HG02571 (cell line): ENCODE data around the gene NF1.
"Not testable (repeated sequence)": the region's sequence is repeated elsewhere in the genome, so short reads cannot be mapped to it uniquely, and the experiment has no call there.

Experiments
- ATAC-seq: cut with Tn5 transposase; IDR thresholded peaks from one replicate; pipeline ENCODE4 v1.9.1; 2021; ENCODE audit warnings: mild to moderate bottlenecking, moderate library complexity; ENCODE audit not compliant: unreplicated experiment

Gene NF1

DNA sequence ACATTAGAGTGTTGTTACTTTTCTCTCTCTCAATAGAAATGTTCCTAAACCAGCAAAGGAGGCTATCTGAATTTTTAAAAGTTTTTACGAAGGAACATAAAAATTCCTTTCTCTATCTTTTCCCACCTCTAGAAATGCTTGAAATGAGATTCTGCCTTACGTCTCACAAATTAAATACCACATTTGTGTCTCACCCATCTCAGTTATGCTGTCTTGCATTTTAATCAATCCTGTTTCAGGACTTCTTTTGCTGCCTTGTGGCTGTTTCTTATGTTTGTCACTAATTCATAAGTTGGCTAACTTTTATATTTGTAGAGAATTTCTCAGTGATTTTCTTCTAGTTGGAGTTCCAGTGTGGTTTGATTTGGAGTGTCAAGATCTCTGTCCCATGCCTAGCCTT is 198.8 kb downstream of the NF1 start:
- no peak for ATAC-seq

DNA sequence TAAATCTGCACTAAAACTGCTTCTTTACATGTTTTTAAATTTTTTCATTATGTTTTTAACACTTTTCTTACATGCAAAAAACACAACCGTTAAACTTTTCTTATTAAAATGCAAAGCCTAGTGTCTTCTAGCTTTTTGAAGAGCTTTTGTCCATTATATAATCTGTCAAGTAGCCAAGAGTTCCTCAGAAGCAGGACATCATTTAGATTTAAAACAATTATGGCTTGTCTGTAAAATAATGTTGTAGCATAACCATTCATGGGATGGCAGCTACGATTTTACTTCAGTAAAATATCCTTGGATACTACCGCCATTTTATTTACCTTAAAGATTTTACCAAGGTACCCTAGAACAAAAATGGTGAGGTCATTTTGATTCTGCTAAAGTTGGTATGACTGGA is 199.5 kb downstream of the NF1 start:
- no peak for ATAC-seq

DNA sequence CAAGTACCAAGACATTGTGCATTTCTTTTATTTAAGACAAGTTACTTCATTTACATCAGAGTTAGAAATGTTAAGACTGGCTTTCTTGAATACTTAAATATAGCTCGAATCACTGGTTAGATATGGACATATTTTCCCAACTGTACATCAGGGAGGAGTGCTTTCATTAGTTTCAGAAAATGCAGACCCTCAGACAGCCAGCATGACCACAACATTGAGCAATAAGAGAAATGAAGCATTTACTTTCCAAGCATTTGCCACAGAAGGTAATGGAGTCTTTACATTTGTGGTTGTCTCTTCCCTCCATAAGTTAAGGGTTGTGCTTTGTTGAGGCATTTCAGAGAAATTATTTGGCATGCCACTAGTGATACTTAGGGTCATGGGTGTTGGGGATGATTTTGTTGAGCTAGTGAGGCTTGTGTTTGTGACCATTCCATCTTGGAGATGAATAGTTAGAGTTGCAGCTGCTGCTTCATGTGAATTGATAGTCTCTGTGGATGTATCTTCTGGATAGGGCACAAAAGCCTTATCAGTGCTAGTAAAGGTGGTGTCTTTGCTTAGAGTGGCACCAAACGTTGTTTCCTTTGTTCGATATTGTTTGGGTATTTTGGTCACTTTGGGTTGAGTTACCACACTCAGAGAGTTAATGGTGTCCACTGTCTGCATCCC is 200.2 kb downstream of the NF1 start:
- ATAC-seq: no peak

DNA sequence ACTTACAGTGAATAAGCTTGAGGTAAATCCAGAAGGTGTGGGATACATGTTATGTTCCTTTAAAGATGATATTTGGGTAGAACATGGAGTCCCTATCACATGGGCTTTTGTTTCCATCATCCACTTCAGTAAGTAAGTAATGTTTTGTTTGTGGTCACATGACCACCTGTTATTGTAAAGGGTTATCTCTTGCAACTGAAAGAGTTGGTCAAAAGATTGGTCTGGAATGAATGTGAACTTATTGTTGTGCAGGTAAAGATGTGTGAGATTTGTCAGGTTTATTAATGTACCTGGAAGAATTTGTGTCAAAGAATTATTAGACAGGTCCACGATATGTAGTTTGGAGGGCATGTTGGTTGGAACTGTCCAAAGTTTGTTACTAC is 200.7 kb downstream of the NF1 start:
- ATAC-seq: no peak

DNA sequence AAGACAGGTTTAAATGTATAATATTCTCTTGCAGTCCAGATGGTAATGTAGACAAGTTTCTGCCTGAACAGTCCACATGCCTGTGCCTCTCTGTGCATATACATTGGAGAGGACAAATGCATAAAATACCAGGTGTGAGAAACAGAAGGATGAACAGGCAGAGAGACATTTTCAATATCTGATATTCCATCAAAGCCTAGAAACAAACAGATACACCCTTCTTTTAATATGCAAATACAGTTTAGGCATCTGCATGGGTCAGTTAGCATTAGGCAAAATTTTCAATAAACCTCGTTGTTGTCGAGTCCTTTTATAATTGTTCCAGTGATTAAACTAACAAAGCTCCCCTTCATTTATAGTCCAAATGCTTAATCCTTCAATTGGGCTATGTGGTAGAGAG is 201.4 kb downstream of the NF1 start:
- ATAC-seq: no peak

DNA sequence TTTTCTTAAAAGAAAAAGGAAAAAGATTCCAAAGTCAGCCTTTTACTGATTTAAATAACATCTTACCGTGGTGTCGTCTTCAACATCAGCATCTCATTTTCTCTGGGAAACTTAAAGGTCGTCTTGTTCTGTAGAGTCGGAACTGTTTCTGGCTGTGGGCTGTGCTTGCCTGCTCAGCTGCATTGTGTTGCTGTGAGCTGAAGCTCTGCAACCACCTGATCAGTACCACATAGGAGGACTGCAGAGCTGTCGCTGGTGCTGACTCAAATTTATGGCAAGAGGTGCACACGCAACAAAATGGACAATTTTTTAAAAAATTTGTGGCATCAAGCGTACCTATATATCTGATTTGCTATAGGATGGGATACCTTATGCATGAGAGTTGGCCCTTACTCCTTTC is 202.3 kb downstream of the NF1 start, which contains the start of gene OMG:
Gene OMG (minus strand): TSS at position 150 of the 400 bp plus-strand sequence. CDS start 908 bp downstream, outside the sequence.
- ATAC-seq: no peak

DNA sequence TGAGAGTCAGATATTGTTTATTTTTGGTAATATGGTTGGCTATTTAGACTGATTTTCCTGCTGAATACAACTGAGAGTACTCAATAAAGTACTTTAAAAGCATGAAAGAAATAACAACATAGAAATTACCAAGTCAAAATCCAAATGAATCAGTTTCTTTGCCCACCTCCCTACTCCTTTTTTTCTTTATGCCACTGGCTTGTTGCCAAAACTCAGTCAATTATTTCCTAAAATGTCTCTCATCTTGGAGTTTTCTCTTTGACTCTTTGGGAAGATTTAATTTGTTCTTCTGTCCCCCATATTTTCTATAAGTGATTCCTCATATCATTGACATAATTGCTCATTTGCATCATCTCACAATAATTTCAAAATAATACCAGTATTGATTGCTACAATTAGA is 204.8 kb downstream of the NF1 start:
- ATAC-seq: no peak

DNA sequence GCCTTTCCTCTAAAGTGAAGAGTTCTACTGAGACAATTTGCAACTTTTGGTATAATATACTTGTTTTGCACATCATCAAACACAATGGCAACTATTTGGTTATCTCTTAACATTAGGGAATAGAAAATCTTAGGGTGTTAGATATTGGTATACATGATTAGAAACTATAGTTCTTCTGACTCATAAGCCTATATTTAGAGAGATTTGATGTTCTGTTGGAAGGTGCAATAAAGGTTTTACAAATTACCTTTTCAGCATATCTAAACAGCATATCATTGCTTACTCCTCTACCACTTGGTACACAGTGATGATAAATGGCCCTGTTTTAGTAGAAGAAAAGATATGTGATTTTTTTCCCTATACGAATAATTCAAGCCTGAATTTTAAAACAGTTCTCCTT is 212.9 kb downstream of the NF1 start:
- ATAC-seq: no peak

DNA sequence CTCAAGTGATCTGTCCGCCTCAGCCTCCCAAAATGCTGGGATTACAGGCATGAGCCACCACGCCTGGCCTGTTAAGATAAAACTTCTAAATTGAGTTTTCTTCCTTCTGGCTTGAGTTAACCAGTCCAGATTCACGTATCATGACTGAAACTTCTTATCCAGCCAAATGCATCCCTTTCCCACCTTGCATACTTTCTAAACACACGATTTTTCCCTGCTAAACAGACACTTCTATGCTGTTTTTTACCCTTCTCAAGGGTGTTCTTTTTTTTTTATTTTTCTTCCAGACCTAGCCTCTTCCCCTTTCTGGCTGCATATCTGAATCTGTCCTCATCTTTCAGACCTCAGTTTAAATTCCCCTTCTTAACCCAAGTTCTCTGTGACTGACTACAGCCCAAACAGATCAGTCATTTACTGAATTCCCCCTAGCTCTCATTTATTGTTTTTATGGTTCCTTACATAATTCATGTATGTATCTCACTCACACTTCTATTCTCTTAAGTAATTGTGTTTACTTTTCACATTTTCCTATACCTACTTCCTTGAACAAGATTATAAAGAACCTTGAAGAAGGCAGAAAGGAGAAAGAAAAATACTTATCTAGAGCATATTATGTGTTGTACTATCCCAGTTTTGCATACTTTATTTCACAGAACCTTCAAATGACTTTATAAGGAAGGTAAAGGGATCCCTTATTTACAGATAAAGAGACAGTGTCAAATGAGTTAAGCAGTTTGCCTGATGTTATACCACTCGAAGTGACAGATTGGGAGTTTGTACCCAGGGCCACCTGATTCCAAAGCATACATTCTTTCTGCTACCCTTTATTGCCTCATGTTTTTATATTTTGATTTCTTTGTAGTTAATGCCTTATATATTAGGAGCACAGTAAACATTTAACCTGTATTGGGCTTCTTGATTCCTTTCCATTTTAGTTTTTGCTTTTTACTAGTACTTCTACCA is 213.9 kb downstream of the NF1 start:
- ATAC-seq: no peak

DNA sequence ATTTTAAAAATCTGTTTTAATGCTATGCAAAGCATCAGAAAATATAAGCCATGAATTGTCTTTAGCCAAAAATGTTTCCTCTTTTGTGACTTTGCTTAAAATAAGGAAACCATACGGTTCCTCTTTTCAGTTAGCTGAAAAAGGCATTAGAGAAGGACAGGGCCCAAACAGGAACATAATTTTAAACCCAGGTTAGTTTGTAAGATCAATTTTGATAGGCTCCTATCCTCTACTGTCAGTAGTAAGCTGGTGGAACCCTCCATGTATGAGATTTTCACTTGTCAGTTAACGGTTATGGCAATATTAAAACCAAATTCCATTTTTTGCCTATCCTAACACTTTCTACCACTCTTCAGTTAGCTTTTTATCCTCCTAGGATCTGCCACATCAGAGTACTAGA is 214.8 kb downstream of the NF1 start:
- ATAC-seq: no peak

DNA sequence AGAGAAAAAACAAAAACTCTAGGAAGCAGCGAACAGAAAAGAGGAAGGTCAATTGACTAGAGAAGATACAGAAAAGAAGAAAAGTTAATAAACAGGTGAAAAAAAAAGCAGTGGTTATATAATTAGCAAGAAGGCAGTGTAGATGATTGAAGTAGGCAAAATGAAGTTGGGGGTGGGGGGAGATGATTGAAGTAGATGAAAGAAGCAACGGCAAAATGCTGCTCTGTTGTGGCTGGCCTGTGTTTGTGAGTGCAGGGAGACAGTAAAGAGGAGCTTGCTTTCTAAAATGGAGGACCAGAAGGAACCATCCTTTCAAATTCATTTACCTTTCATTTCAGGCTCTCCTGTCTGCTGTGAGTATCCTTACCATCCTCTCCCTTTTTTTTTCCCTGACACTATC is 215.5 kb downstream of the NF1 start:
- ATAC-seq: no peak

DNA sequence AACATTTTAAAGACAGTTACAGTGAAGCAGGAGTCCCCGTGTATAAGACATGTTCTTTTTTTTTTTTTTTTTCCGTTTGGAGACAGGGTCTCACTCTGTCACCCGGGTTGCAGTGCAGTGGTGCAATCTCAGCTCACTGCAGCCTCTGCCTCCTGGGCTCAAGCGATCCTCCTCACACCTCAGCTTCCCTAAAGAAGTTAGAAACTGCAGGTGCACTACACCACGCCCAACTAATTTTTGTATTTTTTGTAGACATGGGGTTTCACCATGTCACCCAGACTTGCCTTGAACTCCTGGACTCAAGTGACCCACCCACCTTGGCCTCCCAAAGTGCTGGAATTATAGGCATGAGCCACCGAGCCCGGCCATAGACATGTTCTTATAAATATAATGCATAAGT is 216.1 kb downstream of the NF1 start:
- ATAC-seq: no peak

DNA sequence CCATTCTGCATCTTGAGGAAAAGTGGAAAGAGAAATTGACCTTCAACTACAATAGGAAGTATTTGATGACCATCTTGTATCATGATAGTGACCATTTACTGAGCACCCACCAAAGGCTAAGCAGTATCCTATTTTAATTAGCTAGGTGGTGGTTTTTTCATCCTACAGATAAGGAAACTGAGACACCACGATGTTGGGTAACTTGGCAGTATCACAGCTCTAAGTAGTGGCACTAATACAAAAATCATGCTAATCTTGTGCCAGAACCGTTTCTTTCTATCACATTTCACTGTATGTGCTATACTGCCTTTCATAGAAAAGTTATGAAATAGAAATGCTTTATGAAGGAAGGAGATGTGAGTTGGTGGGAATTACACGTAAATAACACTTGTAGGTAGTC is 216.7 kb downstream of the NF1 start:
- no peak for ATAC-seq

DNA sequence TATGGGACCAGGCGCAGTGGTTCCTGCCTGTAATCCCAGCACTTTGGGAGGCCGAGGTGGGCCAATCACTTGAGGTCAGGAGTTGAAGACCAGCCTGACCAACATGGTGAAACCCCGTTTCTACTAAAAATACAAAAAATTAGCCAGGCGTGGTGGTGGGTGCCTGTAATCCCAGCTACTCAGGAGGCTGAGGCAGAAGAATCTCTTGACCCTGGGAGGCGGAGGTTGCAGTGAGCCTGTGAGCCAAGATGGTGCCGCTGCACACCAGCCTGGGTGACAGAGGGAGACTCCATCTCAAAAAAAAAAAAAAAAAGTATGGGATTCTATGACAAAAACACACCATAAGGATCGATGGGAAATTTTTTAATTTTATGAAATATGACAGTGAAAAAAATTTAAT is 217.4 kb downstream of the NF1 start:
- not testable (repeated sequence) for ATAC-seq

DNA sequence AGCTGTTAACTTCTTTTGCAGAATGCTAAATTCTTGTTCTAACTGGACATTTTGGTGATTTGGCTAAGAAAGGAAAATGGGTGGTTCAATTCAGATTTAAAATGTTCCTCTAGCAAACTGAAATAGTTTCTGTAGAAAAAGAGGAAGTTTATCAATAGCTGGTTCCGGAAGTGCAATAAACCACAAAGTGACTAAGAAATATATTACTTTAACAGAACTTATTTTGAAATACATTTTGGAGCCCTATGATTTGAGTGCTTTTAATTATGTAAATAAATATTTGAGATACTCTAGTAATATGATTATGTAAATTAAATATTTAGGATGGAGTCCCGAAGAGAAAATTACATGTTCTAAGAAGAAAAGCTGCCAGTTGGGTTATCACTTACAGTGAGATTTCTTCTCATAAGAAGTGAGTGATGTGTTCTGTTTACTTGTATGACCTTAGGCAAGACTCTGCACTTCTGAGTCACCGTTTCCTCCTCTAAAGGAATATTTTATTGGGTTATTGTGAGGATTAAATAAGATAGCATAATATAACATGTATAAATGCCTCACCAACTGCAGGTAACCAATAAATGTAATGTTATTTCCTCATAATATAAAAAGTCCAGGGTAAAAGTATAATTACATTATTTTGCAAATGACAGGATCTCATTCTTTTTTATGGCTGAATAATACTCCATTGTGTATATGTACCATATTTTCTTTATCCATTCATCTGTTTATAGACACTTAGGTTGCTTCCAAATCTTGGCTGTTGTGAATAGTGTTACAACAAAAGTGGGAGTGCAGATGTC is 219.4 kb downstream of the NF1 start, which contains the start of gene EVI2B:
Gene EVI2B (minus strand): TSS at position 73 of the 800 bp plus-strand sequence. CDS start 8,445 bp downstream, outside the sequence.
- ATAC-seq: no peak

DNA sequence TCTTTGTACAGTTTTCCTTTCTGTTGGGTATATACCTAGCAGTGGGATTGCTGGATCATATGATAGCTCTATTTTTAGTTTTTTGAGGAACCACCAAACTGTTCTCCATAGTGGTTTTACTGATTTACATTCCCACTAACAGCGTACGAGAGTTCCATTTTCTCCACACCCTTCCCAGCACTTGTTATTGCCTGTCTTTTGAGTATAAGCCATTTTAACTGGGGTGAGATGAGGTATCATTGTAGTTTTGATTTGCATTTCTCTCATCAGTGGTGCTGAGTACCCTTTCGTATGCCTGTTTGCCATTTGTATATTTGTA is 220.0 kb downstream of the NF1 start:
- no peak for ATAC-seq

DNA sequence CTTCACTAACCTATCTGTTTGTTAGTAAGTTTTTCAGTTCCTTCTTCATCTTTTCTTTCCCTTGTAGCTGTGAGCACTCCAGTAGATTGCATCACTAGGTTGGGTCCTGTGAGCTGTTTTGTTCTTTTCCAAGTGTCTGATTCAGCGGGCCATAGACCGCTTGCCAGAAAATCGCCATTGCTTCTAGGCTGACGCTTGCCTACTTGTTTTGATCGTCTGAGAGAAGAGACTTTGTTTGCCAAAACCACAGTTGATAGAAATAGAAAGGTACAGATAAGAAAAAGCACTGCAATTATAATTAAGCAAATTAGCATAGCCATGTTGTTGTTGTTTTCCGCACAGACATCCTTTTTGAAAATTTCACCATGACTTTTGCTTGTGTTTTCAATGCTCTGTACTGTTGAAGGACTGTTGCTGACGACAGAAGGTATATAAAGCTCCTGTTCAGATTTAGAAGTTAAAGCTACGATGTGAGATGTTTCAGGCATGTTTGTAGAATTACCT is 223.6 kb downstream of the NF1 start:
- ATAC-seq: peak; percentile 41

DNA sequence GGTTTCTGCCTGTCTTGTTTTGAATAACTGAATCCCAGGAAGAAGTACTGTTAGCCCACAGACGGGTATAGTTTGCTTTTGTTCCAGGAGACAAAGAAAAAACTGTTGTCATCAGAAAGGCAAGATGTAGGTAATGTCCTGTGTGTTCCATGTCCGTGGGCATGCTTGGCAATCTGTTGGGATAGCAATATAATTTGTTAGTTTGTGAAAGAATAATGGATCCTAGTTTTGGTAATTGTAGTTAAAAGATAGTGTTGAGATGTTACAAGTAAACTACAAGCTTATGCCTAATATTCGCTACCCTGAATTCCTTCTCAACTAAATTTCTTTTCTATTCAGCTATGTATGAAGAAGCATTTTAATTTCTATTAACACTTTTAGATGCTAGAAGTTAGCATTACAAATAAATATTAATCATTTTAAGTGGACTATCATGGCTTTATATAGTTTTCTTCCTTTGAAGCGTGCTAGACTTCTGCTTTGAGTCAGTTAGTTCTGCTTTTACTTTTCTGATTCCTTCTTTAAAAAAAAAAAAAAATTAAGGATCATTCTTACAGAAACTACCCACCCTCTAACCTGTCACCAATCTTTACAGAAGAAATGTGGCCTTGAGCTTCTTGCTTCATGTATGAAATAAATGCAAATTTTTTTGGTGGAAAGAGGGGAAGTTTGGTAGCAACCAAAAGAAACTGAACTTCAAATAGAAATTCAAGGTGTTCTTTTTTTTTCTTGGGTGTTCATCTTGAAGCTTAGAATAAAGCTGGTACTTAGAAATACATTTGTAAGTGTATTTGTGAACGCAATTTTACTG is 224.3 kb downstream of the NF1 start:
- no peak for ATAC-seq

DNA sequence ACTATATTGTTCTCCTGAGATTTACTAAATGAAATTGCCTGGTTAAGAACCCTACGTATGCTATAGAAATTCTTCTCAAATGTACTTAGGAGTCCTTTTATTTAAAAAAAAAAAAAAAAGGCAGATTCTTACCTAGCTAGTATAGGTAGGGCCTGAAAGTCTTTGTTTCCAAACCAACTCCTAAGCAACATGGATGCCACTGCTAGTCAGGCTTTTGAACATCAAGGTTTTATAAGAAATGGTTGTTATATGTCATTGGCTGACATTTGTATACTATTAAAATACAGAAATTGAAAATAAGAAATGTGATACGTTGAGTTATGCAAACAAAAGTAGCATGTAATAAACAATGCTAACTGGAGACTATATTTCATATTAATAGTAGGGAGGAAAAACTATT is 225.5 kb downstream of the NF1 start:
- ATAC-seq: no peak

DNA sequence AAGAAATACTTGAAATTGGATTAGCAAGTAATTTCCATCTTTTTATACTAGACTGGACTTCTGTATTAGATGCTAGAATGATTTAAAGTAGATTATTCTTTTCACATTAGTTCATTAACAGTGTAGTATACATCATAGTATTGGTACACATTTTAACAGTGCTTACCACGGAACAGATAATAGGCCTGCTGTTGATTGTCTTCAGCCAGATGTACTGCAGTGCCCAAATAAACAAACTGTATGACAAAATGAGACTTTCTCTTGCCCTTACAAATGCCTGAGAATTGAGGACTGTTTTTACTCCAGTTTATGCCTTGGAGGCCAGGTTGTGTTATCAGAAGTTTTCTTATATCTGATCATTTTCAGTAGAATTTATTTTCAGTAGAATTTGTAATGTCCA is 226.0 kb downstream of the NF1 start:
- no peak for ATAC-seq
